H1 (cell line): ENCODE results near the gene AICDA. TPM values are rescaled to one million over a fixed set of nuclear protein-coding genes. Genes with fewer than 3 reads are reported as not detected.

ENCODE experiments used
- BCL11A ChIP-seq, 2 experiments: IDR thresholded peaks; one replicate each; pipeline ENCODE4 v1.6.1; 2011; ENCODE audit warnings: low read depth in 2 of 2, low read length in 2 of 2, mild to moderate bottlenecking in 2 of 2
- BRCA1 ChIP-seq: IDR thresholded peaks from 2 replicates; pipeline ENCODE4 v1.6.1; 2012; ENCODE audit warnings: low read depth, low read length, improper control_type of control experiment
- GTF2F1 ChIP-seq: IDR thresholded peaks from 2 replicates; pipeline ENCODE4 v1.6.1; 2012; ENCODE audit warnings: low read depth, low read length, improper control_type of control experiment, borderline replicate concordance
- NANOG ChIP-seq: IDR thresholded peaks from 2 replicates; pipeline ENCODE4 v1.6.1; 2011; ENCODE audit warnings: low read length, low read depth, mild to moderate bottlenecking, inconsistent platforms; ENCODE audit not compliant: insufficient read depth, poor library complexity, severe bottlenecking
- SIN3A ChIP-seq, 2 experiments: IDR thresholded peaks in 1 of 2; conservative IDR thresholded peaks in 1 of 2; 2 replicates each; pipeline ENCODE4 v1.6.1; 2011 to 2012; ENCODE audit warnings: low read length in 2 of 2, improper control_type of control experiment in 1 of 2, low read depth in 1 of 2, mild to moderate bottlenecking in 1 of 2
- SUZ12 ChIP-seq: fragments of 200-600 bp; sonication (generic); IDR thresholded peaks from 2 replicates; pipeline ENCODE4 v1.6.1; 2012; ENCODE audit warnings: mild to moderate bottlenecking, inconsistent platforms, low read length, moderate library complexity, mixed read lengths
- polyA plus RNA-seq, 7 experiments: library from polyadenylated mRNA; depleted of rRNA in 3 of 7; stranded (reverse) in 5 of 7; unstranded in 2 of 7; fragments of >200 nt in 5 of 7; fragments of 200-250 nt in 2 of 7; gene quantifications; 1 replicate in 5 of 7; 2 replicates in 1 of 7; 4 replicates in 1 of 7; pipeline versions ENCODE4 v1.2.1 to v1.2.3, GENCODE V29; 2011 to 2013; ENCODE audit warnings: missing spikeins in 2 of 7, mixed read lengths in 2 of 7
- total RNA-seq: library from RNA; stranded (reverse); fragmentation: NEBNext Ultra II Directional; extraction: Animal tissue kit (Norgen Biotek cat#: 25700); gene quantifications from 2 replicates; pipeline ENCODE4 v1.2.1, GENCODE V29; 2021
- TF ChIP-seq, protein P1 (sequence below): IDR thresholded peaks from 2 replicates; pipeline ENCODE4 v1.6.1; 2012; ENCODE audit warnings: inconsistent platforms
- TF ChIP-seq, protein P2 (sequence below): IDR thresholded peaks from 2 replicates; pipeline ENCODE4 v1.6.1; 2011; ENCODE audit warnings: low read depth, mild to moderate bottlenecking, low read length; ENCODE audit not compliant: insufficient read depth

AICDA gene
- total and polyA plus RNA-seq, 2 of the 8 experiments (the other 6 are each of a cell fraction or from before 2014, with no cell fraction given): not detected

DNA sequence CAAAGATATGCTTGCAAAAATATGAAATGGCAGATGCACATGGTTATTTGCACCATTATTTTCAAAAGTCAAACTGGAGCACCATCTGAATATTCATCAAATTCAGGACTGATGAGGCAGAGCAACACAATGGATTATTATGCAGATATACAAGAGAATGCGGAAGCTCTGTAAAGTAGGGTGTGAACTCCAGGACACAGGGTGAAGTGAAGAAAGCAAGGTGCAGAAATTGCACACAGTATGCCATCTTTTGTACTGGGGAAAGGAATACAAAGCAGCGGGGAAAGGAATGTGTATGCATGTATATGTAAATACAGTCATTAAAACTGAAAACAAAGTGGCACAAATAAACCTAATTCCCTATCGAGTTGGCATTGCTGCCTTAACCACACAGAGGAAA is 49.3 kb downstream of the AICDA start (continued):
- TF ChIP-seq, protein P1, sequence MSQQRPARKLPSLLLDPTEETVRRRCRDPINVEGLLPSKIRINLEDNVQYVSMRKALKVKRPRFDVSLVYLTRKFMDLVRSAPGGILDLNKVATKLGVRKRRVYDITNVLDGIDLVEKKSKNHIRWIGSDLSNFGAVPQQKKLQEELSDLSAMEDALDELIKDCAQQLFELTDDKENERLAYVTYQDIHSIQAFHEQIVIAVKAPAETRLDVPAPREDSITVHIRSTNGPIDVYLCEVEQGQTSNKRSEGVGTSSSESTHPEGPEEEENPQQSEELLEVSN: no peak
- TF ChIP-seq, protein P2, sequence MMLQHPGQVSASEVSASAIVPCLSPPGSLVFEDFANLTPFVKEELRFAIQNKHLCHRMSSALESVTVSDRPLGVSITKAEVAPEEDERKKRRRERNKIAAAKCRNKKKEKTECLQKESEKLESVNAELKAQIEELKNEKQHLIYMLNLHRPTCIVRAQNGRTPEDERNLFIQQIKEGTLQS: no peak
- TF ChIP-seq GTF2F1 (no peak), SIN3A (conservative IDR thresholded peaks at IDR 0.05 in 1 of 2, IDR thresholded peaks at IDR 0.05 in 1 of 2; ENCODE audit: low read depth in 1 of 2, low read length in 2 of 2) (no peak), BCL11A (IDR thresholded peaks at IDR 0.05; ENCODE audit: low read depth in 2 of 2, low read length in 2 of 2) (no peak), BRCA1 (no peak), SUZ12 (no peak), NANOG (no peak)
- TF ChIP-seq, all 59 proteins: peak for 0
